HEK293 (cell line): ENCODE data around the gene DPP6.

ENCODE experiments used
- CTCF ChIA-PET: fragments of 350-600 bp; formaldehyde crosslinking; extraction: SDS; loops from one replicate; lab custom pipeline; 2021; ENCODE audit warnings: antibody characterized with exemption; lab: Yijun Ruan, JAX
- POLR2A ChIA-PET: fragments of 300-600 bp; formaldehyde crosslinking; extraction: SDS; loops from one replicate; lab custom pipeline; 2020; ENCODE audit warnings: antibody characterized with exemption, inconsistent platforms; lab: Yijun Ruan, JAX
- H3K27ac ChIP-seq: fragments of 200-500 bp; sonication (Bioruptor generic); 2 replicates; pipeline ENCODE4 v1.5.1; 2014; ENCODE audit warnings: low read depth, low read length, control low read depth, inconsistent platforms; ENCODE audit errors: extremely low read depth
- H3K36me3 ChIP-seq, 2 experiments: fragments of 200-500 bp in 1 of 2; sonication (Bioruptor generic) in 1 of 2; 1 replicate in 1 of 2; 2 replicates in 1 of 2; pipeline ENCODE4 v1.5.1; 2014 to 2017; ENCODE audit warnings: inconsistent platforms in 2 of 2, low read length in 2 of 2; ENCODE audit not compliant: control insufficient read depth in 2 of 2, insufficient read depth in 1 of 2
- H3K4me1 ChIP-seq: fragments of 200-500 bp; sonication (Bioruptor generic); 2 replicates; pipeline ENCODE4 v1.5.1; 2014; ENCODE audit warnings: mild to moderate bottlenecking, low read length, inconsistent platforms; ENCODE audit not compliant: control insufficient read depth, insufficient read depth
- H3K4me3 ChIP-seq: 2 replicates; pipeline ENCODE4 v1.5.1; 2011; ENCODE audit warnings: low read depth, mild to moderate bottlenecking, control low read depth, low read length, moderate library complexity
- H3K9me3 ChIP-seq: fragments of 200-500 bp; sonication (Bioruptor generic); 2 replicates; pipeline ENCODE4 v1.5.1; 2014; ENCODE audit warnings: low read depth, low read length, inconsistent platforms; ENCODE audit not compliant: control insufficient read depth, insufficient read depth
- BCL11A ChIP-seq: fragments of 450-650 bp; formaldehyde crosslinking; IDR thresholded peaks from 2 replicates; pipeline ENCODE4 v1.5.1; 2016; ENCODE audit warnings: low read depth, missing biosample characterization, missing genetic modification characterization
- GLIS1 ChIP-seq: fragments of 450-650 bp; formaldehyde crosslinking; IDR thresholded peaks from 2 replicates; pipeline ENCODE4 v1.5.1; 2016; ENCODE audit warnings: missing biosample characterization, missing genetic modification characterization
- KLF1 ChIP-seq: fragments of 450-650 bp; formaldehyde crosslinking; IDR thresholded peaks from 2 replicates; pipeline ENCODE4 v1.5.1; 2016; ENCODE audit warnings: missing biosample characterization, missing genetic modification characterization
- RBAK ChIP-seq: fragments of 450-650 bp; formaldehyde crosslinking; IDR thresholded peaks from 2 replicates; pipeline ENCODE4 v1.5.1; 2016; ENCODE audit warnings: missing biosample characterization, missing genetic modification characterization
- SETDB1 ChIP-seq: IDR thresholded peaks from one replicate; pipeline ENCODE4 v1.6.1; 2017; ENCODE audit warnings: mild to moderate bottlenecking, low read length, moderate library complexity, mixed read lengths; ENCODE audit not compliant: insufficient read length
- ZBTB20 ChIP-seq: fragments of 450-650 bp; formaldehyde crosslinking; IDR thresholded peaks from 2 replicates; pipeline ENCODE4 v1.5.1; 2016; ENCODE audit warnings: missing biosample characterization, missing genetic modification characterization
- ZBTB21 ChIP-seq: fragments of 450-650 bp; formaldehyde crosslinking; IDR thresholded peaks from 2 replicates; pipeline ENCODE4 v1.5.1; 2017; ENCODE audit warnings: missing biosample characterization, missing genetic modification characterization
- ZNF121 ChIP-seq: fragments of 450-650 bp; formaldehyde crosslinking; IDR thresholded peaks from 2 replicates; pipeline ENCODE4 v1.5.1; 2016; ENCODE audit warnings: missing biosample characterization, missing genetic modification characterization
- ZNF138 ChIP-seq: fragments of 450-650 bp; formaldehyde crosslinking; IDR thresholded peaks from 2 replicates; pipeline ENCODE4 v1.5.1; 2016; ENCODE audit warnings: missing biosample characterization, missing genetic modification characterization, borderline replicate concordance
- ZNF184 ChIP-seq: fragments of 450-650 bp; IDR thresholded peaks from 2 replicates; pipeline ENCODE4 v1.5.1; 2018; ENCODE audit warnings: missing biosample characterization, mild to moderate bottlenecking, missing genetic modification characterization
- ZNF202 ChIP-seq: fragments of 450-650 bp; formaldehyde crosslinking; IDR thresholded peaks from 2 replicates; pipeline ENCODE4 v1.5.1; 2016; ENCODE audit warnings: missing biosample characterization, missing genetic modification characterization, borderline replicate concordance
- ZNF529 ChIP-seq: fragments of 450-650 bp; formaldehyde crosslinking; IDR thresholded peaks from 2 replicates; pipeline ENCODE4 v1.5.1; 2017; ENCODE audit warnings: missing genetic modification characterization, missing biosample characterization; ENCODE audit not compliant: insufficient replicate concordance
- ZNF555 ChIP-seq: fragments of 450-650 bp; formaldehyde crosslinking; conservative IDR thresholded peaks from 2 replicates; pipeline ENCODE4 v1.5.1; 2017; ENCODE audit warnings: missing biosample characterization, mild to moderate bottlenecking, missing genetic modification characterization, inconsistent platforms
- ZNF560 ChIP-seq: fragments of 450-650 bp; formaldehyde crosslinking; IDR thresholded peaks from 2 replicates; pipeline ENCODE4 v1.5.1; 2017; ENCODE audit warnings: missing biosample characterization, missing genetic modification characterization, borderline replicate concordance
- ZNF596 ChIP-seq: fragments of 450-650 bp; IDR thresholded peaks from 2 replicates; pipeline ENCODE4 v1.5.0; 2018; ENCODE audit warnings: missing biosample characterization, mild to moderate bottlenecking, missing genetic modification characterization, moderate library complexity
- ZNF610 ChIP-seq: fragments of 450-650 bp; formaldehyde crosslinking; IDR thresholded peaks from 2 replicates; pipeline ENCODE4 v1.5.1; 2016; ENCODE audit warnings: missing biosample characterization, missing genetic modification characterization, borderline replicate concordance
- ZNF621 ChIP-seq: fragments of 450-650 bp; formaldehyde crosslinking; IDR thresholded peaks from 2 replicates; pipeline ENCODE4 v1.5.1; 2017; ENCODE audit warnings: missing biosample characterization, missing genetic modification characterization
- TF ChIP-seq, protein P1 (sequence below): fragments of 450-650 bp; formaldehyde crosslinking; IDR thresholded peaks from 2 replicates; pipeline ENCODE4 v1.5.1; 2016; ENCODE audit warnings: missing biosample characterization, missing genetic modification characterization
- TF ChIP-seq, protein P2 (sequence below): fragments of 450-650 bp; formaldehyde crosslinking; IDR thresholded peaks from 2 replicates; pipeline ENCODE4 v1.5.1; 2016; ENCODE audit warnings: missing biosample characterization, missing genetic modification characterization
- TF ChIP-seq, protein P3 (sequence below): fragments of 450-650 bp; formaldehyde crosslinking; IDR thresholded peaks from 2 replicates; pipeline ENCODE4 v1.5.1; 2016; ENCODE audit warnings: missing biosample characterization, missing genetic modification characterization
- TF ChIP-seq, protein P4 (sequence below): fragments of 450-650 bp; formaldehyde crosslinking; IDR thresholded peaks from 2 replicates; pipeline ENCODE4 v1.5.1; 2016; ENCODE audit warnings: missing biosample characterization, missing genetic modification characterization
- TF ChIP-seq, protein P5 (sequence below): fragments of 450-650 bp; formaldehyde crosslinking; IDR thresholded peaks from 2 replicates; pipeline ENCODE4 v1.5.1; 2016; ENCODE audit warnings: missing biosample characterization, missing genetic modification characterization
- TF ChIP-seq, protein P6 (sequence below): fragments of 450-650 bp; formaldehyde crosslinking; IDR thresholded peaks from 2 replicates; pipeline ENCODE4 v1.5.1; 2016; ENCODE audit warnings: missing biosample characterization, missing genetic modification characterization
- TF ChIP-seq, protein P7 (sequence below): fragments of 450-650 bp; formaldehyde crosslinking; IDR thresholded peaks from 2 replicates; pipeline ENCODE4 v1.5.1; 2017; ENCODE audit warnings: missing biosample characterization, mild to moderate bottlenecking, missing genetic modification characterization, moderate library complexity

The DPP6 gene

DNA sequence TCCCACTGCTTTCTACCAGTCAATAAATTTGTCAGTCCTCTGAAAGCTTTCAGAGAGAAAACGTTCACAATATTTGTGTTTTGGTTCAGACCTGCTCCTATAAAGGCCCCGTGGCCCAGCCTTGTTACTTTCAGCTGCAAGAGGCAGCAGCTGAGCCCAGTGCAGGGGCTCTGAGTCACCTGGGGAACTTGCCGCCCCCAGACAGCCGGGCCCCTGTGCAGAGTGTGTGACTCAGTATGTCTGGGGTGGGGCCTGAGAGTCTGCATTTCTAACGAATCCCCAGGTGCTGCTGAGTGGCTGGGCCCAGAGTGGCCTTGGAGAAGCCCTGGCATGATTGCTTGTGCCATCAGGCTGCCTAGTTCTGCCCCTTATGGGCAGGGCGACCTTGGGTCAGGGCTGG lies 647.2 kb downstream of the DPP6 start:
- CTCF ChIA-PET: interaction anchor here (1.2 to 1.5 kb wide), 2 partner anchors 12 to 32 kb away, joined by 3 to 5 read pairs; no protein-coding TSS in a partner anchor

DNA sequence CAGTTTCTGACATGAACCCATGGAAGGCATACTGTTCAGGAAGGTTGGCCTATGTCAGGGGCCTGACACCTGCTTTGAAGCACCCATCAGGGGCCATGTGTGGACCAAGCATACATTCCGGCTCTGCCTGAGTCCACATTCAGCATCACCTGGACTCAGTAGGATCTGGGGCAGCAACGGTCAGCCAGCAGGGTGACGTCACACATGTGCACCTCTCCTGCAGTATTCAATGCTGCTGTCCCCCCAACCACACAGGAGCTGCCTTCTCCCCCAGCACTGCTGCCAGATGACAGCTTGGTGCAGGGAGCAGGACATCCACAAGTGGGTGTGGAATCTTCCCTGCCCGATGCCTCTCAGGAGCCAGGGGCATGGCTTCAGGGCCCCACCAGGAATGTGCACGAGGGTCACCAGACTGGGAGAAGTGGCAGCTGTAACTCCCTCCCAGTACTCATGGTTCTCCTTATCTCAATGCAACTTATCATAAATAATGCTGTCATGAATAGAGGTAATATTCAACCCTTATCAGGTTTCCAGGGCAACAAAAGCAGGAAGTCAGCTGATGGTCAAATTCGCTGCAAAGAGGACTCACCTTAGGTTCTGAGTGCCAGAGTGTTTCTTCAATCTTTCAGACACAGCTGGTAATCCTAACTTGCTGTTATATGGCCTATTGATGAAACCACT lies 657.8 kb downstream of the DPP6 start:
- no peak overlapping the region for H3K4me3 ChIP-seq
- no peaks in the 10 kb centered on the region for H3K9me3 ChIP-seq
- H3K36me3 ChIP-seq: no peaks in the 10 kb centered on the region
- ChIA-PET POLR2A (no interaction called here), CTCF (interaction anchor here (0.7 to 2.2 kb wide), 2 partner anchors 11 to 34 kb away, joined by 4 to 5 read pairs; no protein-coding TSS in a partner anchor)
- no peaks in the 10 kb centered on the region for H3K4me1 ChIP-seq
- H3K27ac ChIP-seq: no peak overlapping the region
- TF ChIP-seq, protein P1, sequence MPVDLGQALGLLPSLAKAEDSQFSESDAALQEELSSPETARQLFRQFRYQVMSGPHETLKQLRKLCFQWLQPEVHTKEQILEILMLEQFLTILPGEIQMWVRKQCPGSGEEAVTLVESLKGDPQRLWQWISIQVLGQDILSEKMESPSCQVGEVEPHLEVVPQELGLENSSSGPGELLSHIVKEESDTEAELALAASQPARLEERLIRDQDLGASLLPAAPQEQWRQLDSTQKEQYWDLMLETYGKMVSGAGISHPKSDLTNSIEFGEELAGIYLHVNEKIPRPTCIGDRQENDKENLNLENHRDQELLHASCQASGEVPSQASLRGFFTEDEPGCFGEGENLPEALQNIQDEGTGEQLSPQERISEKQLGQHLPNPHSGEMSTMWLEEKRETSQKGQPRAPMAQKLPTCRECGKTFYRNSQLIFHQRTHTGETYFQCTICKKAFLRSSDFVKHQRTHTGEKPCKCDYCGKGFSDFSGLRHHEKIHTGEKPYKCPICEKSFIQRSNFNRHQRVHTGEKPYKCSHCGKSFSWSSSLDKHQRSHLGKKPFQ (tag by site-specific recombination): no peak
- TF ChIP-seq ZBTB21 (tag by site-specific recombination): no peak
- TF ChIP-seq GLIS1 (tag by site-specific recombination): no peak
- TF ChIP-seq KLF1 (tag by site-specific recombination): no peak
- TF ChIP-seq, protein P2, sequence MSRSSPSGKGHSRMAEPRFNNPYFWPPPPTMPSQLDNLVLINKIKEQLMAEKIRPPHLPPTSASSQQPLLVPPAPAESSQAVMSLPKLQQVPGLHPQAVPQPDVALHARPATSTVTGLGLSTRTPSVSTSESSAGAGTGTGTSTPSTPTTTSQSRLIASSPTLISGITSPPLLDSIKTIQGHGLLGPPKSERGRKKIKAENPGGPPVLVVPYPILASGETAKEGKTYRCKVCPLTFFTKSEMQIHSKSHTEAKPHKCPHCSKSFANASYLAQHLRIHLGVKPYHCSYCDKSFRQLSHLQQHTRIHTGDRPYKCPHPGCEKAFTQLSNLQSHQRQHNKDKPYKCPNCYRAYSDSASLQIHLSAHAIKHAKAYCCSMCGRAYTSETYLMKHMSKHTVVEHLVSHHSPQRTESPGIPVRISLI (tag by site-specific recombination): no peak
- TF ChIP-seq, protein P3, sequence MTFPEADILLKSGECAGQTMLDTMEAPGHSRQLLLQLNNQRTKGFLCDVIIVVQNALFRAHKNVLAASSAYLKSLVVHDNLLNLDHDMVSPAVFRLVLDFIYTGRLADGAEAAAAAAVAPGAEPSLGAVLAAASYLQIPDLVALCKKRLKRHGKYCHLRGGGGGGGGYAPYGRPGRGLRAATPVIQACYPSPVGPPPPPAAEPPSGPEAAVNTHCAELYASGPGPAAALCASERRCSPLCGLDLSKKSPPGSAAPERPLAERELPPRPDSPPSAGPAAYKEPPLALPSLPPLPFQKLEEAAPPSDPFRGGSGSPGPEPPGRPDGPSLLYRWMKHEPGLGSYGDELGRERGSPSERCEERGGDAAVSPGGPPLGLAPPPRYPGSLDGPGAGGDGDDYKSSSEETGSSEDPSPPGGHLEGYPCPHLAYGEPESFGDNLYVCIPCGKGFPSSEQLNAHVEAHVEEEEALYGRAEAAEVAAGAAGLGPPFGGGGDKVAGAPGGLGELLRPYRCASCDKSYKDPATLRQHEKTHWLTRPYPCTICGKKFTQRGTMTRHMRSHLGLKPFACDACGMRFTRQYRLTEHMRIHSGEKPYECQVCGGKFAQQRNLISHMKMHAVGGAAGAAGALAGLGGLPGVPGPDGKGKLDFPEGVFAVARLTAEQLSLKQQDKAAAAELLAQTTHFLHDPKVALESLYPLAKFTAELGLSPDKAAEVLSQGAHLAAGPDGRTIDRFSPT (tag by site-specific recombination): no peak
- TF ChIP-seq ZNF138 (tag by site-specific recombination): no peak
- TF ChIP-seq ZBTB20: no peak
- TF ChIP-seq, protein P4, sequence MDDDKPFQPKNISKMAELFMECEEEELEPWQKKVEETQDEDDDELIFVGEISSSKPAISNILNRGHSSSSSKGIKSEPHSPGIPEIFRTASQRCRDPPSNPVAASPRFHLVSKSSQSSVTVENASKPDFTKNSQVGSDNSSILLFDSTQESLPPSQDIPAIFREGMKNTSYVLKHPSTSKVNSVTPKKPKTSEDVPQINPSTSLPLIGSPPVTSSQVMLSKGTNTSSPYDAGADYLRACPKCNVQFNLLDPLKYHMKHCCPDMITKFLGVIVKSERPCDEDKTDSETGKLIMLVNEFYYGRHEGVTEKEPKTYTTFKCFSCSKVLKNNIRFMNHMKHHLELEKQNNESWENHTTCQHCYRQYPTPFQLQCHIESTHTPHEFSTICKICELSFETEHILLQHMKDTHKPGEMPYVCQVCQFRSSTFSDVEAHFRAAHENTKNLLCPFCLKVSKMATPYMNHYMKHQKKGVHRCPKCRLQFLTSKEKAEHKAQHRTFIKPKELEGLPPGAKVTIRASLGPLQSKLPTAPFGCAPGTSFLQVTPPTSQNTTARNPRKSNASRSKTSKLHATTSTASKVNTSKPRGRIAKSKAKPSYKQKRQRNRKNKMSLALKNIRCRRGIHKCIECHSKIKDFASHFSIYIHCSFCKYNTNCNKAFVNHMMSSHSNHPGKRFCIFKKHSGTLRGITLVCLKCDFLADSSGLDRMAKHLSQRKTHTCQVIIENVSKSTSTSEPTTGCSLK (tag by site-specific recombination): no peak
- TF ChIP-seq, protein P5, sequence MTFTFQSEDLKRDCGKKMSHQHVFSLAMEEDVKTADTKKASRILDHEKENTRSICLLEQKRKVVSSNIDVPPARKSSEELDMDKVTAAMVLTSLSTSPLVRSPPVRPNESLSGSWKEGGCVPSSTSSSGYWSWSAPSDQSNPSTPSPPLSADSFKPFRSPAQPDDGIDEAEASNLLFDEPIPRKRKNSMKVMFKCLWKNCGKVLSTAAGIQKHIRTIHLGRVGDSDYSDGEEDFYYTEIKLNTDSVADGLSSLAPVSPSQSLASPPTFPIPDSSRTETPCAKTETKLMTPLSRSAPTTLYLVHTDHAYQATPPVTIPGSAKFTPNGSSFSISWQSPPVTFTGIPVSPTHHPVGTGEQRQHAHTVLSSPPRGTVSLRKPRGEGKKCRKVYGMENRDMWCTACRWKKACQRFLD (tag by site-specific recombination): no peak
- no peak for TF ChIP-seq ZNF184
- no peak for TF ChIP-seq SETDB1
- no peak for TF ChIP-seq ZNF202 (tag by site-specific recombination)
- no peak for TF ChIP-seq RBAK
- TF ChIP-seq BCL11A: no peak
- no peak for TF ChIP-seq ZNF610 (tag by site-specific recombination)

More for the DNA sequence above, 647.2 kb downstream of the DPP6 start:
- Histone ChIP-seq H3K36me3 (no peaks in the 10 kb centered on the region), H3K4me1 (no peaks in the 10 kb centered on the region), H3K4me3 (no peak overlapping the region), H3K9me3 (no peaks in the 10 kb centered on the region), H3K27ac (no peak overlapping the region)
- POLR2A ChIA-PET: no interaction called here
- TF ChIP-seq ZNF529 (tag by site-specific recombination) (no peak), ZNF621 (tag by site-specific recombination) (no peak), ZNF555 (tag by site-specific recombination) (no peak), ZNF596 (no peak), ZNF138 (tag by site-specific recombination) (no peak), ZNF560 (tag by site-specific recombination) (no peak), ZNF121 (tag by site-specific recombination) (no peak)
- TF ChIP-seq, protein P6, sequence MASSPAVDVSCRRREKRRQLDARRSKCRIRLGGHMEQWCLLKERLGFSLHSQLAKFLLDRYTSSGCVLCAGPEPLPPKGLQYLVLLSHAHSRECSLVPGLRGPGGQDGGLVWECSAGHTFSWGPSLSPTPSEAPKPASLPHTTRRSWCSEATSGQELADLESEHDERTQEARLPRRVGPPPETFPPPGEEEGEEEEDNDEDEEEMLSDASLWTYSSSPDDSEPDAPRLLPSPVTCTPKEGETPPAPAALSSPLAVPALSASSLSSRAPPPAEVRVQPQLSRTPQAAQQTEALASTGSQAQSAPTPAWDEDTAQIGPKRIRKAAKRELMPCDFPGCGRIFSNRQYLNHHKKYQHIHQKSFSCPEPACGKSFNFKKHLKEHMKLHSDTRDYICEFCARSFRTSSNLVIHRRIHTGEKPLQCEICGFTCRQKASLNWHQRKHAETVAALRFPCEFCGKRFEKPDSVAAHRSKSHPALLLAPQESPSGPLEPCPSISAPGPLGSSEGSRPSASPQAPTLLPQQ: no peak
- TF ChIP-seq, protein P7, sequence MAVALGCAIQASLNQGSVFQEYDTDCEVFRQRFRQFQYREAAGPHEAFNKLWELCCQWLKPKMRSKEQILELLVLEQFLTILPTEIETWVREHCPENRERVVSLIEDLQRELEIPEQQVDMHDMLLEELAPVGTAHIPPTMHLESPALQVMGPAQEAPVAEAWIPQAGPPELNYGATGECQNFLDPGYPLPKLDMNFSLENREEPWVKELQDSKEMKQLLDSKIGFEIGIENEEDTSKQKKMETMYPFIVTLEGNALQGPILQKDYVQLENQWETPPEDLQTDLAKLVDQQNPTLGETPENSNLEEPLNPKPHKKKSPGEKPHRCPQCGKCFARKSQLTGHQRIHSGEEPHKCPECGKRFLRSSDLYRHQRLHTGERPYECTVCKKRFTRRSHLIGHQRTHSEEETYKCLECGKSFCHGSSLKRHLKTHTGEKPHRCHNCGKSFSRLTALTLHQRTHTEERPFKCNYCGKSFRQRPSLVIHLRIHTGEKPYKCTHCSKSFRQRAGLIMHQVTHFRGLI (tag by site-specific recombination): no peak
